Activated gamma-delta T cell treated with anti-CD3 and anti-CD28 coated beads, Interleukin-2, amount 50 U/mL, for 16 hours (primary cell): Measurements from ENCODE around the gene PGRMC1.
"Not testable (repeated sequence)": the region's sequence is repeated elsewhere in the genome, so short reads cannot be mapped to it uniquely, and the experiment has no call there.

ENCODE experiments used
- DNase-seq: peaks from one replicate; pipeline ENCODE4 v3.0.0-alpha.2; 2020; ENCODE audit warnings: low read depth

PGRMC1 gene

DNA sequence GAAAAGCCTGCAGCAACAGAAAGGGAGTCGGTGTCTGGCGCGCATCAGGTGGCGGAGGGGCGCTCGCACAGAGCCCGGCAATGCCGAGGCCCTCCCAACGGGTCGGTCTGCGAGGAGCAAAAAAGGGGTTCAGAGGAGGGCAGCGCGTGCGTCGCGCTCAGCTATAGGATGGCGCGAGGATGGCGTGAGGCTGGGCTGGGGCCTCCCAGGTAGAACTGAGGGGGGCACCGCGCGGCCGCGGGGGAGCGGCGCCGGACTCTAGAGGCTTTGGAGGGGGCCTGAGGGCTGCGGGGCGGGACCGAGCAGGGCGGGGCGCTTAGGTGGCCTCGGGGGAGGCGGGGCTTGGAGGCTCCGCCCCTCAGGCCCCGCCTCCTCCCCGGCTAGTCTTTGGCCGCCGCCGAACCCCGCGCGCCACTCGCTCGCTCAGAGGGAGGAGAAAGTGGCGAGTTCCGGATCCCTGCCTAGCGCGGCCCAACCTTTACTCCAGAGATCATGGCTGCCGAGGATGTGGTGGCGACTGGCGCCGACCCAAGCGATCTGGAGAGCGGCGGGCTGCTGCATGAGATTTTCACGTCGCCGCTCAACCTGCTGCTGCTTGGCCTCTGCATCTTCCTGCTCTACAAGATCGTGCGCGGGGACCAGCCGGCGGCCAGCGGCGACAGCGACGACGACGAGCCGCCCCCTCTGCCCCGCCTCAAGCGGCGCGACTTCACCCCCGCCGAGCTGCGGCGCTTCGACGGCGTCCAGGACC lies at the start of gene PGRMC1:
Gene PGRMC1, plus strand, starts transcription at position 414 of the 751 bp plus-strand sequence. Its CDS starts 79 bp downstream, at position 493.
- peak; percentile 60 for DNase-seq

DNA sequence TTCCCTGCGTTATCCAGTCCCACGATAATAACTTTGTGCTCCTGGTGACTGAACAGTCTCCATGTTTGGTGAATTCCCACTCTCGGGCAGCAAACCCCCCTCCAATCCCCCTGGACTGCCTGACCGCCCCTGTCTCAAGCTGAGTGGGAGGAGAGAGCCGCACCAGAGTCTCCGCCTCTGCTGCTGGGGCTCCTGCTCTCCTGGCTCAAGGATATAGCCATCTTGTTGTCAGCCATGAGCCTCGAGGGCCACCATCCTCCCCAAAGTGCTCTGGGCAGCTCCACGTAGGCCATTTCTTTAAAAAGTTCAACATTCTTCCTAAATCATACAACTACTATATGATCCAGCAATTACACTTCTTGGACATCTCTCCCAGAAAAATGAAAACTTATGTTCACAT lies 49.3 kb upstream of the PGRMC1 start:
- DNase-seq = no peak

GRCh38 chrX:119187298-119187697 lies 48.8 kb upstream of the PGRMC1 start:
- no peak for DNase-seq

- no peak for DNase-seq
Measured at GRCh38 chrX:119189115-119189514, 47.0 kb upstream of the PGRMC1 start.

- no peak for DNase-seq
Measured at GRCh38 chrX:119189595-119189994, 46.5 kb upstream of the PGRMC1 start.

- DNase-seq = no peak
Measured at GRCh38 chrX:119190091-119190681, 45.9 kb upstream of the PGRMC1 start.

GRCh38 chrX:119190831-119191230 lies 45.3 kb upstream of the PGRMC1 start:
- DNase-seq = no peak

- no peak for DNase-seq
Measured at GRCh38 chrX:119194621-119195020, 41.5 kb upstream of the PGRMC1 start.

DNA sequence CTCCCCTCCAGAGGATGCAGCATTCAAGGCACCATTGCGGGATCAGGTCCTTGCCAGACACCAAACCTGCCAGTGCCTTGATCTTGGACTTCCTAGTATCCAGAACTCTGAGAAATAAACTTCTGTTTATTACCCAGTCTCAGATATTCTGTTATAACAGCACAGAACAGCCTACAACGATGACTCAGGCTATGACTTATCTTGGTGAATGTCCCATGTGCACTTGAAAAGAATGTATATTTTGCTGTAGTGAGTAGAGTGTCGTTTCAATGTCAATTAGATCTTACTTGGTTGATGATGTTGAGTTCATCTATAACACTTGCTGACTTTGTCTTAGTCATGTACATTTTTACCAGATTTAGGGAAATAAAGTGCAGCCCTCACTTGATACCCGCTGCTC lies 34.5 kb upstream of the PGRMC1 start:
- DNase-seq = no peak

- no peak for DNase-seq
Measured at GRCh38 chrX:119206203-119206602, 29.9 kb upstream of the PGRMC1 start.

- not testable (repeated sequence) for DNase-seq
Measured at GRCh38 chrX:119207483-119207882, 28.6 kb upstream of the PGRMC1 start.

- DNase-seq = no peak
Measured at GRCh38 chrX:119208401-119209057, 27.6 kb upstream of the PGRMC1 start.

- DNase-seq = not testable (repeated sequence)
Measured at GRCh38 chrX:119210931-119211648, 25.0 kb upstream of the PGRMC1 start.

DNA sequence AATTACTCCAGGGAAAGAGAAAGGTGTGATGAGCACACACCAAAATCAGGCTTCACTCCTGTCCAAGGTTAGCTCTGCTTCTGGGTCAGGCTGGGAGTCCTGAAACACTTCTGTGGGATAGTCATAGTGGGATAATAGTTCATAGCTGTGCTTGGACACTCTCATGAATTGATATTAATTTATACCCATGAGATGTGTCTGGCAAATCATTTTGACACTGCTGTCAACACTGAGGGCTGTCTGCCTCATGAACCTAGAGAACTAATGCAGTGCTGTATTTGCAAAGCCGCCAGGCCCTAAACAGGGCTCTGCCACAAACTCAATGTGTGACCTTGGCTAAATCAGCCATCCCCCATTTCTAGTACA lies 24.5 kb upstream of the PGRMC1 start:
- DNase-seq = no peak

GRCh38 chrX:119218198-119218597 lies 17.9 kb upstream of the PGRMC1 start:
- no peak for DNase-seq

DNA sequence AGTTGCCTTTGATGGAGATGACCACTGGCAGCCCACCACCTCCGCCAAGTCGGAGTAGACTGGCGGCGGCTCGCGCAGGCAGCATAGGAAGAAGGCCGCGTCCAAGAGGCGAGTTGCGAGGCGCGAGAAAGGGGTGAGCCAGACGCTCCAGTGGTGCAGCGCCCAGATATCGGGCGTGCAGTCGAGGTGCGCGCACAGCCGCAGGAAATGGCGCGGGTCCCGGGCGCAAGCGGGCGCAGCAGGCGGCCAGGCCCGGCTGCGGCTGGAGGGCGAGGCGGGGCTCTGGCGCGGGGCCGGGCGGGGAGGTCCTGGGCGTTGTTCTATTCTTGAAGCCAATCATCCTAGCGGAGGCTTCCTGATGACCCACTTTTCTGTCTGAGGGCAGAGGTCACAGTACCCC lies 13.2 kb upstream of the PGRMC1 start:
- no peak for DNase-seq

GRCh38 chrX:119223783-119224182 lies 12.3 kb upstream of the PGRMC1 start:
- DNase-seq = no peak

DNA sequence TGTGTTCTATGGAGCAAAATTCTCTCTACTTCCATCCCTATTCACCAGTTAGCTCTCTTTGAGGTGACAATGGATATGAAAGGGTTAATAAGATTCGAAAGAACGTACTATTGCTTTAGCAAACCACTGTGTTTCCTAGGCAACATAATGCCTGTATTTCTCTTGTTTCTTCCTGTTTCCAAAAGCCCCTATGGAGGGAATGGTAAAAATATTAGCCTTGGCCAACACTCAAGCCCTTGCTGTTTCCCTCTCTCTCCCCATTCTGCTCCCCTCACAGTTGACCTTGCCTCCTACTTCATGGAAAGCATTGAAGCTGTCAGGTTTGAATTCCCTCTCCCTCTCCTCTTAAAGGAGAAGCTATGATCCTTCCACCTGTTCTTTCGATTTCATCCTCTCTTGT lies 9.6 kb upstream of the PGRMC1 start:
- DNase-seq = no peak

GRCh38 chrX:119228512-119229252 lies 7.4 kb upstream of the PGRMC1 start:
- no peak for DNase-seq

DNA sequence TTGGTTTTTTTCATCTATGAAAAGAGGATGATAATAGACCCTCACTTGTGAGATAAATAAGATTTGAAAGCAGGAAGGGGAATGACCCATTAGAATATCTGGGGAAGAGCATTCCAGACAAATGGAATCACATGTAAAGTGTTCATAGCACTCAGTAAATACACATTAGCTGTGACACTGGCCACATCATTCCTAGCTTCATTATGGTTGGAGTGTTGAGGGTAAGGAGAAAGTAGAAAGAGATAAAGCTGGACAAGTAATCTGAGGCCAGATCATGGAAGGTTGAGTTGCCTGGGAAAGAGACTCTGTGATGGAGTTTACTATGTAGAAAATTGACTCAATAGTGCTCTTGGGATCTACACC lies 6.9 kb upstream of the PGRMC1 start:
- DNase-seq = no peak

GRCh38 chrX:119230850-119231249 lies 5.2 kb upstream of the PGRMC1 start:
- no peak for DNase-seq

DNA sequence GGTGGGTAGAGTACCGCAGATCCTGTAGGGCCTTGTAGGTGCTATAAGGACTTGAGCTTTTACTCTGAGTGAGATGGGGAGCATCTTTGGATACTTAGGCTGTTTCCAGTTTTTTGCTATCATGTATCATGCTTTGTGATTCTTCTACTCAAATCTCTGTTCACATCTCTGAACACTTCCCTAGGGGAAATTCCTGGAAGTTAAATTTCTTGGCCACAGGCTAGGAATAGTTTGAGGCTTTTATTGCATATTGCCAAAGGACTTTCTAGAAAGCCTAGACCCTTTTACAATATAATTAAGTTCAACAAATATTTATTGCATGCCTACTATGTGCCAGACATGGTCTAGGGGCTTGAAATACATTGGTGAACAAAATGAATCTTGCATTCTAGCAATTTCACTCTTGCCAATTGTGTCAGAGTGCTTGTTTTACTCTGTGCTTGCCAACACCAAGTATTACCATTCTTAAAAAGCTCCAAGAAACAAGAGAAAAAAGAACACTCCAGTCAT lies 4.1 kb upstream of the PGRMC1 start:
- DNase-seq = no peak
